Measurements from ENCODE around the gene TWNK. TPM values are rescaled to one million over a fixed set of nuclear protein-coding genes. Genes with fewer than 3 reads are reported as not detected.

Gene TWNK
- total RNA-seq, 1 donor from 2014 or later = 5.2 TPM

DNA sequence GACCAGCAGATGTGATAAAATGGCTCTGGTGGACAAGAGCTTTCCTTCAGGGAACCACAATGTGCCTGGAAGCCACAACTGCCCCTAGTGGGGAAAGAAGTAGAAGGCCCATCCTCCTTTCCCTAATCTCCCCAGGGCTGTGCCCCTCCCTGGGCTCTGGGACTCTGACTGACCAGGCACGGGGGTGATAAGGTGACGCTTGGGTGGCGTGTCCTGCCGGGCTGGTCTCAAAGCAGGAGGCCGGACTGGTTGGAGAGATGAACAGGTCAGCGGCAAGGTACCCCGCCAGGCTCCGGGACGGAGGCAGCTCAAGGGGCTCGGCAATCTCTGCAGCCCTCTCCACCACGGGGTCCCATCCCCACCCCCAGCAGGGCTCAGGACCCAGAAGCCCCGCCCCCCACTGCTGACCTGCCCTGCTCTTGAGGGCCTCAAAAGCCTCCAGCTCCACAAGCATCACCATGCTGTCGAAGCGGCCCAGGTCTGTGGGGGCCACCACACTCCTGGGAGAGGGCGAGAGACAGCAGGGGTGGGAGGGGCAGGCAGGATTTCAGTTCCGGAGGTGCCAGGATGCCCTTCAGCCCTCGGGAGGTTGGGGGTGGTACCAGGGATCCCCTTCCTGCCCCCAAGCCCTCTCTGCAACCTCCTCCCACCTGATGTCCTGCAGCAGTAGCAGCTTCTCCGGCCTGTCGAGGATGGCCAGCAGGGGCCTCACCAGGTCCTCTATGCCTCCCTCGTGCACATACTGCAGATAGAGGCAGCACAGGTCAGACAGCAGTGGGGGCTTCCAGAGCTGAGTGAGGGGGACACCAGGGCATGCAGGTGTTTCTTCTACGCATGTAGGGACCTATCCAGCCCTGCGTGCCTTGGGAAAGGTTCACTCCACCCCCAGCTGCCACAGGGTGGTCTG is 24.4 kb downstream of the TWNK start:
- TF ChIP-seq CTCF (conservative IDR thresholded peaks at IDR 0.05; ENCODE audit: low read depth, low read length) = peak; percentile 54
- DNase-seq (ENCODE audit: low read depth) = no peak
- no peak overlapping the region for H3K4me3 ChIP-seq (ENCODE audit: low read depth, low read length)

DNA sequence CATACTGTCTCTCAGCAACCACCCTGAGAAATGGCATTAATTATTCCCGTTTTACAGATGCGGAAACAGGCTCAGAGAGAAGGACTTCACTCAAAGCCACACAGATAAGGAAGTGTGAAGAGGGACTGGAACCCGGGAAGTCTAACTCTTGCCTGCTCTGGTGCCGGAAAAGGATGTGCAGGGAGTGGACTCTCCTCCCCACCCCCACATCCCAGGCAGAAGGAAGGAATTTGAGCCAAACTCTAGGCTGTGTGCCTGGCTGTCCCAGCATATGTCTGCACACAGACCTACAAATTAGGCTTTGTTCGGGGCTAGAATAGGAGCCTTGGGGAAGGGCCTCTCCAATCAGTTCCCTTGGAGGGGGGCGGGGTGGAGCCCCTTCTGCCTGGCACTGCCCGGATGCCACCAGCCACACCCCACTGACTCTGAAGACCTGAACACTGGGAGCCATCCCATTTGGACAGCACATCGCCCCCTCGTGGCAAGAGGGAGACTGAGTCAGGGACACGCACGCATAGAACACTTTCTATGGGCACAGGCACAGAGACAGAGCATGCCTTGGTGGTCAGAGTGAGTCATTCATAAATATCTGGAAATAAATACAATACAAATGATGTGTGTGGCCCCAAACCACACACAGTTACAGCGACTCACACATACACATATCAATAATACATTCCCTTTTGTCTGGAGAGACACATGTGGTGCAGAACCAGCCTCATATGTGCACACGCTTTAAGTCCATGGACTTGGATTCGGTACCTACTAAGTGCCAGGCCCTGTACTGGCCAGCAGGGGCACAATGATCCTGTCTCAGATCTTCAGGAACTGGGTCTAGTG is 25.4 kb downstream of the TWNK start:
- peak; percentile 73 for DNase-seq (ENCODE audit: low read depth)
- peak; percentile 83 for TF ChIP-seq CTCF (conservative IDR thresholded peaks at IDR 0.05; ENCODE audit: low read depth, low read length)
- H3K4me3 ChIP-seq (ENCODE audit: low read depth, low read length) = no peak overlapping the region

DNA sequence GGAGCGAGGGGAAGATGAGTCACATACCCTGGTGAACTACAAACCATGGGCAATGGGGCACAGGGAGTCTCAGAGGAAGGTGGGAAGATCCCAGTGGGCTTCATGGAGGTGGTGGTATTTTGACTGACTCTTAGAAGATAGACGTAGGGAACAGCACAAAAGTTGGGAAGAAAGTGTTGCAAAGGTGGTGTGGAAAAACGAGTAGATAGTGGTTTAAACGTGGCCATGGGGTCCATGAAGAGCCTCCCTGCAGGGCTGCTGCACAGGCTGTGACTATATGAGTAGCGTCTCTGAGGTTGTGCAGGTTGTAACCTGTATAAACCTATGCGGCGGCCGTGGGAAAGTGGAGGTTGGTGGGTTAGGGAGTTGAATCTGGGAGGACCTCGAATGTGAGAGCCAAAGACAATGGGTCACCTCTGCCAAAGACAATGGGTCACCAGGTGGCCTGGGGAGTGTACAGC is 26.1 kb downstream of the TWNK start:
- no peak for DNase-seq (ENCODE audit: low read depth)
- TF ChIP-seq CTCF (conservative IDR thresholded peaks at IDR 0.05; ENCODE audit: low read depth, low read length) = no peak
- no peak overlapping the region for H3K4me3 ChIP-seq (ENCODE audit: low read depth, low read length)

DNA sequence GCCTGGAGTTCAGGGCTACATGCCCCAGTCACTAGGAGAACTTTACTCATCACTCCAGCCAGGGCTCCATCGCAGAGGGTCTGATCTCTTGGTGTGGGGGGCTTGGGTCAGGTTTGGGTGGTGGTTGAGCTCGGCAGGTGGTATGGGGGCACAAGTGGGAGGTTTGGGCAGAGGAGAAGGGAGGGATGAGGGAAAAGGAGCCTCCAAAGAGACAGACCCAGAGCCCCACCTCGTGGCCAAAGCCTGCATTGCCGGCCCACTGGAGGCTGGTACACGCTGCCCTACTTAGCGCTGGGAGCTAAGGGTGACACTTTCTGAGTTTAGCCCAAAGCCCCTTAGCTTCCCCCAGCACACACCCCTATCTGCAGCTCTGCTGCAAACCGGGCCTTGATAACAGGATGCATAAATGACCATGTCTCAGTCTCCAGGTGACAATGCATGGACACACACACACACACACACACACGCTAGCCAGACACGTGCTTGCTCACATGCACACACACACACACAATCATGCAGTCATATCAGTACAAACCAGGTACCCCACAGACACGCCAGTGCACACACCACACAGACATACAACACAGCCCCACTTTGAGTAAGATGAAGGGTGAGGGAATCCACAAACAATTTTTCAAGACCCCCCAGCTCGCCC is 27.0 kb downstream of the TWNK start:
- DNase-seq (ENCODE audit: low read depth) = no peak
- TF ChIP-seq CTCF (conservative IDR thresholded peaks at IDR 0.05; ENCODE audit: low read depth, low read length) = peak; percentile 94
- H3K4me3 ChIP-seq (ENCODE audit: low read depth, low read length) = no peak overlapping the region

- DNase-seq (ENCODE audit: low read depth) = peak; percentile 81
- no peak overlapping the region for H3K4me3 ChIP-seq (ENCODE audit: low read depth, low read length)
- peak; percentile 1 for TF ChIP-seq CTCF (conservative IDR thresholded peaks at IDR 0.05; ENCODE audit: low read depth, low read length)
These were observed 27.7 kb downstream of the TWNK start for GRCh38 chr10:101014966-101015581.

GRCh38 chr10:101015582-101015973 is 28.2 kb downstream of the TWNK start:
- DNase-seq (ENCODE audit: low read depth) = no peak
- H3K4me3 ChIP-seq (ENCODE audit: low read depth, low read length) = no peak overlapping the region
- no peak for TF ChIP-seq CTCF (conservative IDR thresholded peaks at IDR 0.05; ENCODE audit: low read depth, low read length)
